Osteocyte (in vitro differentiated cells): ENCODE data around the gene FGGY. TPM values are rescaled to one million over a fixed set of nuclear protein-coding genes. Genes with fewer than 3 reads are reported as not detected.

Experiments
- DNase-seq: peaks from one replicate; pipeline ENCODE4 v3.0.0; 2021; ENCODE audit warnings: mixed read lengths; ENCODE audit not compliant: unreplicated experiment; ENCODE audit errors: extremely low spot score
- H3K27ac Mint-ChIP-seq: one replicate; pipeline ENCODE4 v1.8.0; 2021; ENCODE audit warnings: mild to moderate bottlenecking, mixed read lengths; ENCODE audit not compliant: unreplicated experiment
- H3K27me3 Mint-ChIP-seq: one replicate; pipeline ENCODE4 v1.8.0; 2021; ENCODE audit warnings: mixed read lengths; ENCODE audit not compliant: unreplicated experiment
- H3K36me3 Mint-ChIP-seq: one replicate; pipeline ENCODE4 v1.8.0; 2021; ENCODE audit warnings: mixed read lengths; ENCODE audit not compliant: unreplicated experiment
- H3K4me1 Mint-ChIP-seq: one replicate; pipeline ENCODE4 v1.8.0; 2021; ENCODE audit warnings: mixed read lengths; ENCODE audit not compliant: unreplicated experiment
- H3K4me3 Mint-ChIP-seq: one replicate; pipeline ENCODE4 v1.8.0; 2021; ENCODE audit warnings: mild to moderate bottlenecking, moderate library complexity, mixed read lengths; ENCODE audit not compliant: unreplicated experiment
- H3K9me3 Mint-ChIP-seq: one replicate; pipeline ENCODE4 v1.8.0; 2021; ENCODE audit warnings: mixed read lengths; ENCODE audit not compliant: unreplicated experiment
- CTCF ChIP-seq: fragments of 200-600 bp; sonication (generic); IDR thresholded peaks from 2 replicates; pipeline ENCODE4 v1.5.0; 2021; ENCODE audit warnings: antibody characterized with exemption, mild to moderate bottlenecking, moderate library complexity
- total RNA-seq: library from RNA; stranded (reverse); gene quantifications from 2 replicates; pipeline ENCODE4 v1.2.1, GENCODE V29; 2021

The FGGY gene
- total RNA-seq, 1 donor from 2014 or later: 9.1 TPM

DNA sequence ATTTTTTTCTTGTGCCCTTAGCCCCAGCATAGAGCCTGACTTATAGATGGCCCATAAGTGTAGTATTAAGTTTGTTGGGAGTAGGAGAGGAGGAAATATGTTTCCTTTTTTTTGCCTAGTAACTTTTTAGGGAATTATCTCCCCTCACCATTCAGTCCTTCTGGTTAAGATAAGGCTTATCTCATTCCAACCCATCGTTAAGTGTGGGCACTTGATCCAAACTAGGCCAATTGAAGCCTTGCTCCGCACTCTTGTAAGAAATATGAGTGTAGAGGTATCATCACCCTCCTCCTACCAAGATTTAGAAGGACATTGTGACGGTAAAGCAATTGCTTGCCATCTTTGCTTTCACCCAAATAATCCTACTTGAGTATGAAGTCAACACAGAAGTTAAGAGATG is 8.8 kb upstream of the FGGY start:
- DNase-seq: no peak
- Mint-ChIP-seq H3K4me1 (no peaks in the 10 kb centered on the region), H3K4me3 (no peak overlapping the region), H3K27ac (no peak overlapping the region), H3K9me3 (peaks cover 14% of the 10 kb centered on the region), H3K36me3 (no peaks in the 10 kb centered on the region), H3K27me3 (peaks cover 10% of the 10 kb centered on the region)
- no peak for TF ChIP-seq CTCF

GRCh38 chr1:59289570-59289969 is 7.3 kb upstream of the FGGY start:
- no peak overlapping the region for H3K27ac Mint-ChIP-seq
- H3K4me1 Mint-ChIP-seq: no peaks in the 10 kb centered on the region
- peaks cover 7% of the 10 kb centered on the region for H3K9me3 Mint-ChIP-seq
- TF ChIP-seq CTCF: no peak
- no peak overlapping the region for H3K4me3 Mint-ChIP-seq
- DNase-seq: no peak
- H3K27me3 Mint-ChIP-seq: peaks cover 7% of the 10 kb centered on the region
- H3K36me3 Mint-ChIP-seq: no peaks in the 10 kb centered on the region

DNA sequence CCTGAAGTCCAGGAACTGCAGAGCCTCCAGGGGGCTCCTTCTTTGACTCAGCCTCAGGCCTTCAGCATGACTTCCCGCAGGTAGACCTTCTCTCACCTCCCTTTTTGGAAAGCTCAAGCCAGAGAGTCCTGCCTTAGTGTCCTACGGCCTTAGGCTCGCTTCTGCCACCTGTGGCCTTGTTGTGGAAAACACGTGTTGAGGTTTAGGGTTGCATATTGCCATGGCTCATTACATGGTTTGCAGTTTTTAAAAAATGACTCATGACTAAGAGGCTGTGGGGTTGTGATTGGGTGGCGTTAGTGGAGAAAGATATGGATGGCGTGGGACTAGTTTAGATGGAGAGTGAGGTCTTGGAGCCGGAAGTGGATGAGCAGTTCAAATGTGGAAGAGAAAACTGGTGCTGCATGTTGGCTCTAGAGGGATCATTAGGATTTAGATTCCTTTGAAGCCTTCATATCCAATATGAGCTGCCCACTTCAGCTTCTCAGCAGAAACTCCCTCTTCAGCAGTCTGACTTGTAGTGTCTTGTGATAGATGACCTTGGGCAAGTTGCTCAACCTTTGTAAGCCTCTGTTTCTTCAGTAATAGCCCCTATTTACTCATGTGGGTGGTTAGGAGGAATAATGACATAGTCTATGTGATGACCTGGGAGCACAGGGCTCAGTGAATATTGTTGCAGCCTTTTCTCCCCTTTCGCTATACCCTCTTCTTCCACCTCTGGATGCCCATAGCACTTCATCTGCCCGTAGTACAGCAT is 6.5 kb upstream of the FGGY start:
- DNase-seq: no peak
- peaks cover 6% of the 10 kb centered on the region for H3K27me3 Mint-ChIP-seq
- H3K9me3 Mint-ChIP-seq: peaks cover 6% of the 10 kb centered on the region
- TF ChIP-seq CTCF: peak; percentile 42
- H3K4me1 Mint-ChIP-seq: no peaks in the 10 kb centered on the region
- H3K36me3 Mint-ChIP-seq: no peaks in the 10 kb centered on the region
- H3K4me3 Mint-ChIP-seq: no peak overlapping the region
- H3K27ac Mint-ChIP-seq: no peak overlapping the region

DNA sequence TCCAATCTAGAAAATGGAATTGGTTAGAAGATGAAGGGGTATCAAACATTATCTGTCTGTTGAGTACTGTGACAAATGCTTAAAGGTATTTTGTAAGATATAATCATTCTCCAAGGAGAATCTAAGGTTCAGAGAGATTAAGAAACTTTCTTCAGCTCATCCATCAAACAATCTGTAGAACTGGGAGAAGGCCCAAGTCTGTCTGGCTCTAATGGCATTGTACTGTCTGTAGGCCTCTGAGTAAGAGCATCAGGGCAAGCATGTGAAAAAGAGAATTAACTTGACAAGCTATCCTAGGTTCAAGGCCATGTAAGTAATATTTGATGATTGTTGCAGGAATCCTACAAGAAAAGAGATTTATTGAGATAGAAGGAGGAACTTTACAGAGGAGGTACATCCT is 5.3 kb upstream of the FGGY start:
- no peak for DNase-seq
- H3K27ac Mint-ChIP-seq: no peak overlapping the region
- no peaks in the 10 kb centered on the region for H3K36me3 Mint-ChIP-seq
- no peaks in the 10 kb centered on the region for H3K4me1 Mint-ChIP-seq
- peaks cover 6% of the 10 kb centered on the region for H3K9me3 Mint-ChIP-seq
- no peaks in the 10 kb centered on the region for H3K27me3 Mint-ChIP-seq
- TF ChIP-seq CTCF: no peak
- no peak overlapping the region for H3K4me3 Mint-ChIP-seq

DNA sequence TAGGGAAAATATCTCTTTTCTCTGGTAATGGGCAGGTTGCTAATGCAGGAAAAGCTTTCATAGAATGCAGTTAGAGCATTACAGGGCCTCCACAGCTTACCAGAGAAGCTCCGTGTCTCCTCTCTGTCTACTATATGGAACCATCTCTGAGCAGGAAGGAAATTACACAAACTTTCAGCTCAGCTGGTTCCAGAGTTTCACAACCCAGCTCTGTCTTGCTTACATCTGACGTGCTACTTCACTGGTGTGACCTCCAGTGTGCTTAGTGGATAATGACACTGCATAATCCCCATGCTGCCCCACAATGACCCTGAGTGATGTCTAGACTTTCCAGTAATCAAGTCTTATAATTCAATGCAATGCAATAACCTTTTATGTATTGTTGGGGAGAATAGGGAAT is 4.3 kb upstream of the FGGY start:
- DNase-seq: no peak
- peaks cover 5% of the 10 kb centered on the region for H3K4me1 Mint-ChIP-seq
- peaks cover 4% of the 10 kb centered on the region for H3K9me3 Mint-ChIP-seq
- no peaks in the 10 kb centered on the region for H3K27me3 Mint-ChIP-seq
- no peak for TF ChIP-seq CTCF
- no peak overlapping the region for H3K4me3 Mint-ChIP-seq
- H3K27ac Mint-ChIP-seq: no peak overlapping the region
- H3K36me3 Mint-ChIP-seq: no peaks in the 10 kb centered on the region
